Cardiac muscle cell (in vitro differentiated cells and primary cell): ENCODE measurements around the gene LRRC7. TPM values are rescaled to one million over a fixed set of nuclear protein-coding genes. Genes with fewer than 3 reads are reported as not detected.
A peak's percentile ranks its signal among the peaks of the same experiment; 100 is the strongest.

Source experiments
- DNase-seq, 2 donors: peaks; one replicate each; pipeline versions ENCODE4 v3.0.0 to v3.0.0-alpha.2; 2010 to 2017; ENCODE audit warnings: low read depth in 1 of 2, low spot score in 1 of 2
- H3K27ac ChIP-seq: fragments of 200-600 bp; sonication (generic); 2 replicates; pipeline ENCODE4 v1.5.1; 2016
- H3K27me3 ChIP-seq: fragments of 200-600 bp; sonication (generic); 2 replicates; pipeline ENCODE4 v1.6.0; 2016; ENCODE audit warnings: control low read depth
- H3K36me3 ChIP-seq: fragments of 200-600 bp; sonication (generic); 2 replicates; pipeline ENCODE4 v1.5.1; 2016; ENCODE audit warnings: control low read depth
- H3K4me1 ChIP-seq: fragments of 200-600 bp; sonication (generic); 2 replicates; pipeline ENCODE4 v1.8.1; 2017; ENCODE audit warnings: low read depth, mild to moderate bottlenecking, mixed run types
- H3K4me3 ChIP-seq: fragments of 200-600 bp; sonication (generic); 2 replicates; pipeline ENCODE4 v1.5.1; 2016; ENCODE audit warnings: mild to moderate bottlenecking
- H3K9me3 ChIP-seq: fragments of 200-600 bp; sonication (generic); 2 replicates; pipeline ENCODE4 v1.5.1; 2017; ENCODE audit warnings: low read depth, mild to moderate bottlenecking, control low read depth
- CTCF ChIP-seq: IDR thresholded peaks from 2 replicates; pipeline ENCODE4 v1.5.1; 2012; ENCODE audit warnings: low read depth, mild to moderate bottlenecking, low read length
- polyA plus RNA-seq: library from polyadenylated mRNA; unstranded; fragments of >200 nt; fragmentation: Nextera tagmentation; extraction: Ambion mirVana; gene quantifications from 2 replicates; pipeline ENCODE4 v1.2.1, GENCODE V29; 2016
- total RNA-seq: library from RNA; depleted of rRNA; stranded (reverse); fragments of >200 nt; gene quantifications from 2 replicates; pipeline ENCODE4 v1.2.3, GENCODE V29; 2016

LRRC7 gene
- total and polyA plus RNA-seq, 2 experiments from 2014 or later = 0.09 TPM; not detected in 1

GRCh38 chr1:70033936-70034335 lies 466.2 kb downstream of the LRRC7 start:
- H3K9me3 ChIP-seq = no peaks in the 10 kb centered on the region
- no peaks in the 10 kb centered on the region for H3K36me3 ChIP-seq
- no peaks in the 10 kb centered on the region for H3K27me3 ChIP-seq
- DNase-seq = no peak
- no peaks in the 10 kb centered on the region for H3K4me1 ChIP-seq
- TF ChIP-seq CTCF = no peak
- H3K4me3 ChIP-seq = no peak overlapping the region
- no peak overlapping the region for H3K27ac ChIP-seq

- no peak overlapping the region for H3K27ac ChIP-seq
- peak; percentile 71 to 74 for DNase-seq
- H3K4me1 ChIP-seq = no peaks in the 10 kb centered on the region
- H3K4me3 ChIP-seq = no peak overlapping the region
- peak; percentile 48 for TF ChIP-seq CTCF
- no peaks in the 10 kb centered on the region for H3K9me3 ChIP-seq
- H3K27me3 ChIP-seq = no peaks in the 10 kb centered on the region
- no peaks in the 10 kb centered on the region for H3K36me3 ChIP-seq
These were observed 466.7 kb downstream of the LRRC7 start for GRCh38 chr1:70034403-70034802.

- Histone ChIP-seq H3K27me3 (no peaks in the 10 kb centered on the region), H3K27ac (no peak overlapping the region), H3K9me3 (no peaks in the 10 kb centered on the region), H3K4me3 (no peak overlapping the region), H3K36me3 (no peaks in the 10 kb centered on the region), H3K4me1 (peaks cover 10% of the 10 kb centered on the region)
- peak in 1 of 2 donors; percentile 33 for DNase-seq
- no peak for TF ChIP-seq CTCF
These were observed 470.3 kb downstream of the LRRC7 start for GRCh38 chr1:70038025-70038424.

DNA sequence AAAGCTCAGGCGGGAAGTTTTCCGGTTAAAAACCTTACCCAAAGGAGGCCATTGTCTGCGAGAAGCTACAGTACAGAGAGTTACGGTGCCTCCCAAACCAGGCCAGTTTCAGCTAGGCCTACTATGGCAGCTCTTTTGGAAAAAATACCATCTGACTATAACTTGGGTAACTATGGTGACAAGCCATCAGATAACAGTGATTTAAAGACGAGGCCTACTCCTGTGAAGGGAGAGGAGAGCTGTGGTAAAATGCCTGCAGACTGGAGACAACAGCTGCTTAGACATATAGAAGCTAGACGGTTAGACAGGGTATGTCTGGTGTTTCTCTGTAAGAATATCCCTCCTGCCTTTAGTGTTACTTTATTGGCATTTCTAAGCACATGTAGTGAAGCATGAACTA lies 471.8 kb downstream of the LRRC7 start:
- no peak for DNase-seq
- no peak for TF ChIP-seq CTCF
- H3K36me3 ChIP-seq = no peaks in the 10 kb centered on the region
- no peaks in the 10 kb centered on the region for H3K9me3 ChIP-seq
- H3K4me1 ChIP-seq = peaks cover 21% of the 10 kb centered on the region
- H3K27me3 ChIP-seq = no peaks in the 10 kb centered on the region
- no peak overlapping the region for H3K4me3 ChIP-seq
- H3K27ac ChIP-seq = no peak overlapping the region

- Histone ChIP-seq H3K4me1 (peaks cover 21% of the 10 kb centered on the region), H3K9me3 (no peaks in the 10 kb centered on the region), H3K27ac (no peak overlapping the region), H3K27me3 (no peaks in the 10 kb centered on the region), H3K36me3 (no peaks in the 10 kb centered on the region), H3K4me3 (no peak overlapping the region)
- TF ChIP-seq CTCF = no peak
- no peak for DNase-seq
These were observed 473.8 kb downstream of the LRRC7 start for GRCh38 chr1:70041317-70042045.
